ENCODE data around the gene FAM43A.

DNA sequence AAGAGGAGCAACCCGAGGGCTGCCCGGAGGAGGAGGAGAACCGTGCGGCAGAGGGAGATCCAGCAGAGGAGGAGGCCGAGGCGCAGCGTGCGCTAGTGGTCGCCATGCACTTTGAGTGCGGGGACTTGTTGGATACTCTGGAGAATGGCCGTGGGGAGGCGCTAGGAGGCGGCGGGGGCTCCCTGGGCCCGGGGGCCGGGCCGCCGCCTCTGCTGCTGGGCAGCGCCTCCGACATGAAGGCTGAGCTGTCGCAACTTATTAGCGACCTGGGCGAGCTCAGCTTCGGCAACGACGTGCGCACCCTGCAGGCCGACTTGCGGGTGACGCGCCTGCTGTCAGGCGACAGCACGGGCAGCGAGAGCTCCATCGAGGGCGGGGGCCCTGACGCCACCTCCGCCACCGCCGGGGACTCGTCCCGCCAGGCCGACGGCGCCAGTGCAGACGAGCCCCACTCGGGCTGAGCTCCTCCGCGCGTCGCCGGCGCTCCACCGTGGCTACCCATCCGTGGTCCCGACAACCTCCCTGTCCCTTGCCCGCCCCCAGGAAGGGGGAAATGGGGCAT, 2.0 kb downstream of the FAM43A start:
- TF ChIP-seq, protein P1, sequence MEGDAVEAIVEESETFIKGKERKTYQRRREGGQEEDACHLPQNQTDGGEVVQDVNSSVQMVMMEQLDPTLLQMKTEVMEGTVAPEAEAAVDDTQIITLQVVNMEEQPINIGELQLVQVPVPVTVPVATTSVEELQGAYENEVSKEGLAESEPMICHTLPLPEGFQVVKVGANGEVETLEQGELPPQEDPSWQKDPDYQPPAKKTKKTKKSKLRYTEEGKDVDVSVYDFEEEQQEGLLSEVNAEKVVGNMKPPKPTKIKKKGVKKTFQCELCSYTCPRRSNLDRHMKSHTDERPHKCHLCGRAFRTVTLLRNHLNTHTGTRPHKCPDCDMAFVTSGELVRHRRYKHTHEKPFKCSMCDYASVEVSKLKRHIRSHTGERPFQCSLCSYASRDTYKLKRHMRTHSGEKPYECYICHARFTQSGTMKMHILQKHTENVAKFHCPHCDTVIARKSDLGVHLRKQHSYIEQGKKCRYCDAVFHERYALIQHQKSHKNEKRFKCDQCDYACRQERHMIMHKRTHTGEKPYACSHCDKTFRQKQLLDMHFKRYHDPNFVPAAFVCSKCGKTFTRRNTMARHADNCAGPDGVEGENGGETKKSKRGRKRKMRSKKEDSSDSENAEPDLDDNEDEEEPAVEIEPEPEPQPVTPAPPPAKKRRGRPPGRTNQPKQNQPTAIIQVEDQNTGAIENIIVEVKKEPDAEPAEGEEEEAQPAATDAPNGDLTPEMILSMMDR (IDR thresholded peaks at IDR 0.05), result peak; percentile 23 to 43 (median 42)
- TF ChIP-seq POLR2AphosphoS5 (IDR thresholded peaks at IDR 0.05) (peak; percentile 56 to 72), POLR2A (IDR thresholded peaks at IDR 0.05; ENCODE audit: low read depth) (no peak), EP300 (IDR thresholded peaks at IDR 0.05) (no peak)
